Liver (tissue), 9 donors: ENCODE results near the gene RBMS3. TPM values are rescaled to one million over a fixed set of nuclear protein-coding genes. Genes with fewer than 3 reads are reported as not detected.

Experiments
- DNase-seq: peaks from one replicate; pipeline ENCODE4 v3.0.0-alpha.2; 2017; ENCODE audit warnings: low spot score
- H3K27ac ChIP-seq, 2 donors: one replicate each; pipeline ENCODE4 v1.7.0; 2013; ENCODE audit warnings: inconsistent platforms in 2 of 2, low read length in 2 of 2, control low read depth in 1 of 2, low read depth in 1 of 2, mild to moderate bottlenecking in 1 of 2
- H3K27me3 ChIP-seq, 4 donors: one replicate each; pipeline versions ENCODE4 v1.6.1 to v1.7.0; 2013; ENCODE audit warnings: low read length in 3 of 4, inconsistent platforms in 1 of 4, mild to moderate bottlenecking in 1 of 4, moderate library complexity in 1 of 4; ENCODE audit not compliant: control insufficient read depth in 4 of 4, insufficient read depth in 4 of 4
- H3K36me3 ChIP-seq, 4 donors: one replicate each; pipeline versions ENCODE4 v1.6.1 to v1.7.0; 2013; ENCODE audit warnings: low read length in 3 of 4, mild to moderate bottlenecking in 3 of 4, low read depth in 1 of 4, moderate library complexity in 1 of 4; ENCODE audit not compliant: control insufficient read depth in 4 of 4, insufficient read depth in 3 of 4
- H3K4me1 ChIP-seq, 4 donors: one replicate each; pipeline versions ENCODE4 v1.6.1 to v1.7.0; 2013; ENCODE audit warnings: low read length in 3 of 4, mild to moderate bottlenecking in 3 of 4, moderate library complexity in 1 of 4; ENCODE audit not compliant: control insufficient read depth in 4 of 4, insufficient read depth in 4 of 4
- H3K4me3 ChIP-seq, 3 donors: one replicate each; pipeline versions ENCODE4 v1.6.1 to v1.7.0; 2013; ENCODE audit warnings: low read length in 3 of 3, control low read depth in 1 of 3, low read depth in 1 of 3, mild to moderate bottlenecking in 1 of 3
- H3K9ac ChIP-seq, 2 donors: one replicate each; pipeline ENCODE4 v1.7.0; 2013; ENCODE audit warnings: low read length in 2 of 2, mild to moderate bottlenecking in 2 of 2, moderate library complexity in 2 of 2, control low read depth in 1 of 2, low read depth in 1 of 2
- H3K9me3 ChIP-seq, 4 donors: one replicate each; pipeline versions ENCODE4 v1.6.1 to v1.7.0; 2013; ENCODE audit warnings: low read length in 3 of 4; ENCODE audit not compliant: control insufficient read depth in 4 of 4
- ATF3 ChIP-seq: IDR thresholded peaks from 2 replicates; pipeline ENCODE4 v1.6.1; 2016; ENCODE audit warnings: antibody characterized with exemption
- CTCF ChIP-seq: fragments of 150-350 bp; IDR thresholded peaks from 2 replicates; pipeline ENCODE4 v1.5.1; 2017; ENCODE audit warnings: improper control_type of control experiment, low read depth, low read length; ENCODE audit not compliant: missing input control
- EGR1 ChIP-seq, 2 donors: IDR thresholded peaks; 2 replicates each; pipeline ENCODE4 v1.6.1; 2016 to 2018; ENCODE audit warnings: antibody characterized with exemption in 2 of 2, low read depth in 2 of 2
- FOXA1 ChIP-seq: IDR thresholded peaks from 2 replicates; pipeline ENCODE4 v1.6.1; 2016; ENCODE audit warnings: antibody characterized with exemption
- FOXA2 ChIP-seq: IDR thresholded peaks from 2 replicates; pipeline ENCODE4 v1.6.1; 2016; ENCODE audit warnings: antibody characterized with exemption
- GABPA ChIP-seq, 2 donors: IDR thresholded peaks in 1 of 2; conservative IDR thresholded peaks in 1 of 2; 2 replicates each; pipeline ENCODE4 v1.6.1; 2016; ENCODE audit warnings: antibody characterized with exemption in 2 of 2, mild to moderate bottlenecking in 1 of 2, moderate library complexity in 1 of 2
- HNF4A ChIP-seq, 2 donors: conservative IDR thresholded peaks; 2 replicates each; pipeline ENCODE4 v1.6.1; 2016; ENCODE audit warnings: antibody characterized with exemption in 2 of 2, mild to moderate bottlenecking in 2 of 2
- HNF4G ChIP-seq: IDR thresholded peaks from 2 replicates; pipeline ENCODE4 v1.6.1; 2016; ENCODE audit warnings: antibody characterized with exemption
- JUND ChIP-seq, 2 donors: IDR thresholded peaks; 2 replicates each; pipeline ENCODE4 v1.6.1; 2016; ENCODE audit warnings: antibody characterized with exemption in 2 of 2
- MAX ChIP-seq: IDR thresholded peaks from 2 replicates; pipeline ENCODE4 v1.6.1; 2016; ENCODE audit warnings: antibody characterized with exemption
- NR2F2 ChIP-seq: IDR thresholded peaks from 2 replicates; pipeline ENCODE4 v1.6.1; 2016; ENCODE audit warnings: antibody characterized with exemption
- REST ChIP-seq: IDR thresholded peaks from 2 replicates; pipeline ENCODE4 v1.6.1; 2016; ENCODE audit warnings: antibody characterized with exemption, mild to moderate bottlenecking
- RXRA ChIP-seq, 2 donors: IDR thresholded peaks; 2 replicates each; pipeline ENCODE4 v1.6.1; 2017 to 2018; ENCODE audit warnings: antibody characterized with exemption in 2 of 2, mild to moderate bottlenecking in 1 of 2
- SP1 ChIP-seq: IDR thresholded peaks from 2 replicates; pipeline ENCODE4 v1.6.1; 2018; ENCODE audit warnings: antibody characterized with exemption, mild to moderate bottlenecking
- TAF1 ChIP-seq: conservative IDR thresholded peaks from 2 replicates; pipeline ENCODE4 v1.6.1; 2016; ENCODE audit warnings: antibody characterized with exemption, mild to moderate bottlenecking
- YY1 ChIP-seq: IDR thresholded peaks from 2 replicates; pipeline ENCODE4 v1.6.1; 2016; ENCODE audit warnings: antibody characterized with exemption, mild to moderate bottlenecking
- ZBTB33 ChIP-seq: IDR thresholded peaks from 2 replicates; pipeline ENCODE4 v1.6.1; 2016; ENCODE audit warnings: antibody characterized with exemption
- WGBS: extraction: QIAGEN DNeasy Blood & Tissue Kit; methylation state at CpG from one replicate; pipeline ENCODE4 v1.1.7; 2013; 5-methylcytosine and 5-hydroxymethylcytosine counted together
- polyA plus RNA-seq, 2 donors: library from polyadenylated mRNA; stranded (reverse) in 1 of 2; unstranded in 1 of 2; fragments of 200-250 nt in 1 of 2; fragments of >200 nt in 1 of 2; fragmentation: Nextera tagmentation in 1 of 2; extraction: Ambion mirVana in 1 of 2; gene quantifications; one replicate each; pipeline versions ENCODE4 v1.2.1 to v1.2.3, GENCODE V29; 2013 to 2015
- total RNA-seq, 2 donors: library from RNA; depleted of rRNA; stranded (reverse); fragments of >200 nt; gene quantifications; one replicate each; pipeline ENCODE4 v1.2.3, GENCODE V29; 2014
- donor health status: healthy.
- donor health status: healthy.
- donor health status: healthy.
- donor health status: healthy.
- donor health status: healthy.

RBMS3 gene
- total and polyA plus RNA-seq, 4 donors = 1.2 to 14.9 (median 9.3) TPM

GRCh38 chr3:29763115-29763514, 482.2 kb downstream of the RBMS3 start:
- H3K36me3 ChIP-seq = no peaks in the 10 kb centered on the region
- TF ChIP-seq HNF4G (no peak), REST (no peak), FOXA2 (no peak), RXRA (IDR thresholded peaks at IDR 0.05) (no peak), ZBTB33 (no peak), JUND (IDR thresholded peaks at IDR 0.05) (no peak), ATF3 (no peak), NR2F2 (no peak), EGR1 (IDR thresholded peaks at IDR 0.05; ENCODE audit: low read depth in 2 of 2) (no peak), HNF4A (conservative IDR thresholded peaks at IDR 0.05) (no peak)
- H3K9ac ChIP-seq = no peak overlapping the region
- no peaks in the 10 kb centered on the region for H3K9me3 ChIP-seq
- 93% methylated on average over 1 of the region's 1 CpG for WGBS
- H3K4me1 ChIP-seq = peaks cover 1 to 19% (median 12%) of the 10 kb centered on the region in 4 donors
- no peak for DNase-seq
- no peaks in the 10 kb centered on the region for H3K27me3 ChIP-seq
- H3K4me3 ChIP-seq = no peak overlapping the region
- H3K27ac ChIP-seq = no peak overlapping the region

GRCh38 chr3:29764041-29764440, 483.2 kb downstream of the RBMS3 start:
- Histone ChIP-seq H3K9ac (no peak overlapping the region), H3K4me3 (no peak overlapping the region), H3K27me3 (no peaks in the 10 kb centered on the region), H3K9me3 (no peaks in the 10 kb centered on the region), H3K4me1 (peaks cover 1 to 10% (median 5%) of the 10 kb centered on the region in 4 donors), H3K36me3 (no peaks in the 10 kb centered on the region), H3K27ac (no peak overlapping the region)
- 79% methylated on average over 3 of the region's 3 CpGs for WGBS
- TF ChIP-seq NR2F2 (no peak), YY1 (no peak), MAX (no peak), RXRA (IDR thresholded peaks at IDR 0.05) (no peak), FOXA1 (no peak), FOXA2 (no peak), TAF1 (no peak), SP1 (no peak), EGR1 (IDR thresholded peaks at IDR 0.05; ENCODE audit: low read depth in 2 of 2) (no peak), GABPA (IDR thresholded peaks at IDR 0.05 in 1 of 2, conservative IDR thresholded peaks at IDR 0.05 in 1 of 2) (no peak), REST (no peak), CTCF (no peak), HNF4A (conservative IDR thresholded peaks at IDR 0.05) (no peak), JUND (IDR thresholded peaks at IDR 0.05) (no peak), ATF3 (no peak), ZBTB33 (no peak)
- no peak for DNase-seq
